GM12873 (cell line): Measurements from ENCODE around the gene SHQ1.

Source experiments
- TF ChIP-seq, protein P1 (sequence below): IDR thresholded peaks from 2 replicates; pipeline ENCODE4 v1.5.1; 2012; ENCODE audit warnings: low read depth, mild to moderate bottlenecking, moderate library complexity, low read length, control low read depth; ENCODE audit not compliant: insufficient read depth; ENCODE audit errors: missing control alignments

The SHQ1 gene

GRCh38 chr3:72761410-72761809 is 86.8 kb downstream of the SHQ1 start:
- TF ChIP-seq, protein P1, sequence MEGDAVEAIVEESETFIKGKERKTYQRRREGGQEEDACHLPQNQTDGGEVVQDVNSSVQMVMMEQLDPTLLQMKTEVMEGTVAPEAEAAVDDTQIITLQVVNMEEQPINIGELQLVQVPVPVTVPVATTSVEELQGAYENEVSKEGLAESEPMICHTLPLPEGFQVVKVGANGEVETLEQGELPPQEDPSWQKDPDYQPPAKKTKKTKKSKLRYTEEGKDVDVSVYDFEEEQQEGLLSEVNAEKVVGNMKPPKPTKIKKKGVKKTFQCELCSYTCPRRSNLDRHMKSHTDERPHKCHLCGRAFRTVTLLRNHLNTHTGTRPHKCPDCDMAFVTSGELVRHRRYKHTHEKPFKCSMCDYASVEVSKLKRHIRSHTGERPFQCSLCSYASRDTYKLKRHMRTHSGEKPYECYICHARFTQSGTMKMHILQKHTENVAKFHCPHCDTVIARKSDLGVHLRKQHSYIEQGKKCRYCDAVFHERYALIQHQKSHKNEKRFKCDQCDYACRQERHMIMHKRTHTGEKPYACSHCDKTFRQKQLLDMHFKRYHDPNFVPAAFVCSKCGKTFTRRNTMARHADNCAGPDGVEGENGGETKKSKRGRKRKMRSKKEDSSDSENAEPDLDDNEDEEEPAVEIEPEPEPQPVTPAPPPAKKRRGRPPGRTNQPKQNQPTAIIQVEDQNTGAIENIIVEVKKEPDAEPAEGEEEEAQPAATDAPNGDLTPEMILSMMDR, result no peak

- TF ChIP-seq, protein P1, result no peak
These were observed 88.0 kb downstream of the SHQ1 start for GRCh38 chr3:72760225-72760624.

GRCh38 chr3:72756900-72757299 is 91.3 kb downstream of the SHQ1 start:
- TF ChIP-seq, protein P1, result no peak

DNA sequence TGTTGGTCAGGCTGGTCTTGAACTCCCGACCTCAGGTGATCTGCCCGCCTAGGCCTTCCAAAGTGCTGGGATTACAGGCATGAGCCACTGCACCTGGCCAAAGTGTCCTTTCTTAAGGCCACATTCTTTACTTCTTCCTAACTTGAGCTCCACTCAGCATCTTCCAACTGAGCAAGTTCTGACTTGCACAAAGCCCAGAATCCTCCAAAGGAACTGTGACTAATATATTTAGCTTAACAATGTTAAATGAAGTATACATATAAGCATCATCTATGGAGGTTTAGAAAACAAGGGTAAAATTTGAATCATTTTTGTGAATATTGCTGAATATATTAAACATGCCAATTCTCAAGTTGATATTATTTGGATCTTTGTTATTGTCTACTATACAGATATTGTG is 93.7 kb downstream of the SHQ1 start:
- TF ChIP-seq, protein P1, result no peak

- TF ChIP-seq, protein P1, result no peak
These were observed 94.8 kb downstream of the SHQ1 start for GRCh38 chr3:72753495-72753894.

- TF ChIP-seq, protein P1, result no peak
These were observed 97.8 kb downstream of the SHQ1 start for GRCh38 chr3:72750405-72750965.

GRCh38 chr3:72748659-72749058 is 99.6 kb downstream of the SHQ1 start:
- TF ChIP-seq, protein P1, result no peak
